ENCODE measurements around the gene ADCY7. TPM values are rescaled to one million over a fixed set of nuclear protein-coding genes. Genes with fewer than 3 reads are reported as not detected.

The ADCY7 gene
- total and polyA plus RNA-seq, 9 of the 15 experiments (the other 6 are each of a cell fraction or from before 2014, with no cell fraction given), result 2.3 to 108 (median 28.6) TPM

- no peak for TF ChIP-seq ZNF609 (CRISPR knock-in tag; IDR thresholded peaks at IDR 0.05; ENCODE audit: borderline replicate concordance)
- peak; percentile 51; the same call in 1 of the 2 replicates for TF ChIP-seq EP300 (IDR thresholded peaks at IDR 0.05; ENCODE audit: low read length)
- no peak for TF ChIP-seq NKRF (IDR thresholded peaks at IDR 0.05; ENCODE audit: borderline replicate concordance)
- no peak for TF ChIP-seq ZBTB33 (CRISPR knock-in tag; IDR thresholded peaks at IDR 0.05)
- no peak for TF ChIP-seq PHB (CRISPR knock-in tag; IDR thresholded peaks at IDR 0.05)
- TF ChIP-seq C11orf30 (IDR thresholded peaks at IDR 0.05; ENCODE audit: low read depth), result no peak
- no peak for TF ChIP-seq RBM14 (IDR thresholded peaks at IDR 0.05; ENCODE audit: borderline replicate concordance, insufficient read depth, low read depth, low read length)
- no peak for TF ChIP-seq NONO (IDR thresholded peaks at IDR 0.05; ENCODE audit: low read depth in 2 of 2, low read length in 1 of 2)
- TF ChIP-seq PTTG1 (tag; IDR thresholded peaks at IDR 0.05; ENCODE audit: low read depth), result no peak
- peak; percentile 87 for TF ChIP-seq HMBOX1 (IDR thresholded peaks at IDR 0.05)
- no peak for TF ChIP-seq NR4A1 (CRISPR knock-in tag; IDR thresholded peaks at IDR 0.05)
- no peak for TF ChIP-seq NR4A1 (tag; IDR thresholded peaks at IDR 0.05)
- TF ChIP-seq MEIS2 (IDR thresholded peaks at IDR 0.05; ENCODE audit: partially characterized antibody), result no peak
- no peak for TF ChIP-seq ZNF282 (CRISPR knock-in tag; IDR thresholded peaks at IDR 0.05)
- TF ChIP-seq MCM3 (IDR thresholded peaks at IDR 0.05), result no peak
- TF ChIP-seq HEY1 (CRISPR knock-in tag; IDR thresholded peaks at IDR 0.05; ENCODE audit: borderline replicate concordance), result no peak
Measured at GRCh38 chr16:50338371-50339231, 72.2 kb downstream of the ADCY7 start (continued).
